Stimulated activated CD8-positive, alpha-beta memory T cell treated with anti-CD3 and anti-CD28 coated beads, Interleukin-4, amount 100 ng/mL, for 48 hours (primary cell): ENCODE data around the gene IGFALS.
A peak's percentile ranks its signal among the peaks of the same experiment; 100 is the strongest.

Experiments used
- DNase-seq: peaks from one replicate; pipeline ENCODE4 v3.0.0-alpha.2; 2020

Gene IGFALS

DNA sequence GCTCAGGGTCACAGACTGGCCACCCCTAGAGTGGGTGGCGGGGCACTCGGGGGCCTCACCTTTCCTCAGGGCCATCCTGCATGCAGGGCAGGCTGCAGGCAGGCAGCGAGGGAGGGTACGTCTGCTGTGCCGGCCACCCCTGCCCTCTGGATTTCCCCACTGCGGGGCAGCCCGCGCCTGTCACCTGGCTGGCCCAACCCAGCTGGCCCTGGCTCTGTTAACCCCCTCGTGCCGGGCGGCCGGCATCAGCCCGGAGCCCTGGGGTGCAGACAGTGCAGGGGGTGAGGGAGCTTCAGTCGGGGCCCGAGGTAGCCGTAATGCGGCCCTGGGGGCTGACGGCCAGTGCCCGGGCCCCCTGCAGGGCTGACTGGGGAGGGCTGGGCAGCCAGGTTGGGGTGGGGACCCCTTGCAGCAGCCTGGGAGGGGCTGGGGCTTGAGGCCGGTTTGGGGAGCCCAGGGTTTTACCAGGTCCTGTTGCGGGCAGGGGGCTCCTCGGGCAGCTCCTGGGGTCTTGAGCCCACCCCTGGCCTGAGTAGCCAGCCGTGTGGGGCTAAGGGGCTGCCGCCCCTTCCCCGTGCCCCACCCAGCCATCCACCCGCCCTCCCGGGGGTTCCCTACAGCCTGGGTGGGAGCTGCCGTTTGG lies at the start of gene IGFALS:
Gene IGFALS (minus strand): TSS at position 128 of the 643 bp plus-strand sequence. CDS start 53 bp downstream, at position 75.
- DNase-seq: no peak

GRCh38 chr16:1839554-1839953 lies 46.0 kb upstream of the IGFALS start:
- no peak for DNase-seq

DNA sequence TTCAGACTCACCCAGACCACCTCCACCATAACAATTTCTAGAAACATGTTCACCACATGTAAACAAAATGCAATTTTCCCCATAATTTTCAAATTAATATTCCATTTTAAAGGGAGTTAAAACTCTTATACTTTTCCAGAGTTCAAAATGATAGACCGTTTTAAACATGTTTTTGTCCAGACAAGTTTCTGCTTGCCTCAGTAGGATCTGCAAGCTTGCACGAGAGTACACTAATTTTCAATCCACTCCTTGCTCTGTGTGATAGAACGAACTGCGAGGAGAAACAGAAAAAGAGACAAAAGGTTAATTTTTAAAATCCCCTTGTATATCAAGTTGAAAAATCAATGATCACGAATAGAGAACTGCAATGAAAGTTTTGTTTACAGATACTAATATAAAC lies 40.6 kb upstream of the IGFALS start:
- DNase-seq: no peak

- no peak for DNase-seq
Measured at GRCh38 chr16:1832838-1833454, 39.4 kb upstream of the IGFALS start.

DNA sequence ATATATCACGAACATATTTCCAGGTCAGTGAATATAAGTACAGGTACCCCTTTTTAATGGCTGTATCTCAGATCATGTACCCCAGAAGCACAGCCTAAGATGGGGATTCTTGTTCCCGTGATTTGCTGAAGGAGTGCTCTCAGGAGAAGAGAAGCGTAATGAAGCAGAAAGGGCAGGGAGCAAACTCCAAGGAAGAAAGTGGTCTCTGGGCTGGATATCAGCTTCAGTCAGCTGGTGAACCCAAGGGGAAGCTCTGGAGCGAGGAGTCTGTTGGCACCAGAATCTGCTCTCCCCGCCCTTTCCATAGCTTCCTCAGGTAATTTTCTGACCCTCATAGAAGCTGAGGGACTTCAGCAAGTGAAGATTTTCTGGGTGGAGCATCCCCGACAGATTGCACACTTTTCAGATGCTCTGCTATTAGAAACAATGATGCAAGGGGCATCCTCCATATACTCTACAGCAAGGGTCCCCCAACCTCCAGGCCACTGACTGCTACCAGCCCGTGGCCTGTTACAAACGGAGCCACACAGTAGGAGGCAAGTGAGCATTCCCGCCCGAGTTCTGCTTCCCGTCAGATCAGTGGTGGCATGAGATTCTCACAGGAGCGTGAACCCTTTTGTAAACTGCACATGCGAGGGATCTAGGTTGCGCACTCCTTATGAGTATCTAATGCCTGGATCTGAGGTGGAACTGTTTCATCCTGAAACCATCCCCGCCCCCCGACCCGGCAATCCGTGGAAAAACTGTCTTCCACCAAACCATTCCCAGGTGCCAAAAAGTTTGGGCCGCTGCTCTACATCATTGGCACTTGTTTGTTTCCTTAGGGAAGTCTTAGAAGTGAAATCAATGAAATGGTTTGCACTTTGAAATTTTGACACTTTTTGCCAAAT lies 37.9 kb upstream of the IGFALS start:
- no peak for DNase-seq

GRCh38 chr16:1830213-1830612 lies 36.7 kb upstream of the IGFALS start:
- DNase-seq: no peak

- DNase-seq: no peak
Measured at GRCh38 chr16:1828645-1829410, 35.3 kb upstream of the IGFALS start.

- peak; percentile 92 for DNase-seq
Measured at GRCh38 chr16:1826691-1827573, 33.4 kb upstream of the IGFALS start, which contains the start of the genes FAHD1 and HAGH. Gene FAHD1 (plus strand): TSS chr16:1827206. CDS start chr16:1827239, 33 bp downstream. Gene HAGH (minus strand): TSS chr16:1826825. CDS start chr16:1826787, 38 bp downstream.

DNA sequence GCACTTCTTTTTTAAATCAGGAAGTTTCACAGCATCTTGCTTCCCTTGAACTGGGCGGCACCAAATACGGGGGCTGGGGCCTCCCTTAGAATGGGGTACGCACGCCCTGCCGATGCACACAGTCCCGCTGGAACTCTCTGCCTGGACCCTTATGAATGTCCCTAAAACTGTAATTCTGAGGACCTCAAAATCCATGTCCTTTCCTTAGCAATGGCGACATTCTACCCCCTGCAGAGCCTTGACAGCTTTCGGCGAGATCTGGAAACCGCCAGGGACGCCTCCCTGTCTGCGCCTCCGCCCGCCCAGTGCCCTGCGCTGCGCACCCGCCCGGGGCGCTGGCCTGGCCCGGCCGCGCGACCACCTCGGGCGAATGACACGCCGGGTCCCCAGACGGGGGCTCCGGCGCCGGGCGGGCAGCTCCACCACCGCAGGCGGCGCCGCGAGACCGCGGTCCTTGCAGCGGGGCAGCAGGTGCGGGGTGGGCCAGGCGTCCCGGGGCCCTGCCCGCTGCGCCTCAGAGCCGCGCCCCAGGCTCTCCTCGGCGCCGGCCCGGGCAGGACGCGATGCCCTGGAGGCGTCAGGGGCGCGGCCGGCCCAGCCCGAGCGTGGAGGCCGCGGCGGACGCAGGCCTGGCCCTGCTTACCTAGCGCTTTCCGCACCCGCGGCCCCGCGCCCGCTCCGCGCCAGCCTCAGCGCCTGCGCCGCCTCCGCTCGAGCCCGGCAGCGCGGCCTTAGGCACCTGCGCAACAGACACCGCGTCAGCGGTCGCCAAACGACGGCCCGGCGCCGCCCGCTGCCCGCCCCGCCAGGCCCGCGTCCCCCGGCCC lies 32.6 kb upstream of the IGFALS start:
- DNase-seq: peak; percentile 73

DNA sequence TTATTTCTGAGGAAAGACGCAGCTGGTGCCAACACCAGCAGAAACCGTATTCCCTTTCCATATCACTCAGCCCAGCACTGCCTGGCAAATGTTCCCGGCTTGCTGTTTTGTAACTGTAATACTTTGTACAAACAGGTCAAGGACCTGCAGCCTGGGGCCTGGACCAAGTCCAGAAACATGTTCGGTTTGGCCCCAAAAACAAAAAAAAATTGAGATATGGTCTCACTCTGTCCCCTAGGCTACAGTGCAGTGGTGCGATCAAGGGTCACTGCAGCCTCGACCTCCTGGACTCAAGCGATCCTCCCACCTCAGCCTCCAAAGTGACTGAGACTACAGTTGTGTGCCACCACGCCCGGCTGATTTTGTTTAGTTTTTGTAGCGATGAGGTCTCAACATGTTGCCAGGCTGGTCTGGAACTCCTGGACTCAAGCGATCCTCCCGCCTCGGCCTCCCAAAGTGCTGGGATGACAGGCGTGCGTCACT lies 31.9 kb upstream of the IGFALS start:
- no peak for DNase-seq

GRCh38 chr16:1823821-1824220 lies 30.3 kb upstream of the IGFALS start:
- DNase-seq: peak; percentile 41

DNA sequence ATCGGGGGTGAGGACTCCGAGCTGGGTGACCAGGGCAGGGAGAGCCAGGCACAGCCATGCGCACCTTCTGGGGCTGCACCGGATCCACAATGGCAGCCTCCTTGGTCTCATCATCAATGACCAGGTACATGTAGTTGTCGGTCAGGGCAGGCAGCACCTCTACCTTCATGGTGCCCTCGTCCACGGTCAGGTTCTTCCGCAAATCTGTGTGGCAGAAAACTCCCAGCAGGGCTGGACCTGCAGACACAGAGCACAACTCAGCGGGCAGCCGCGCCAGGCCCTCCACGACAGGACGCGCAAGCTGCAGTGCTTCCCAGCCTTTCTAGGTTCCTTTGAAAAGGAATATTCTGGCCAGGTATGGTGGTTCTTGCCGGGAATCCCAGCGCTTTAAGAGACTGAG lies 29.3 kb upstream of the IGFALS start:
- no peak for DNase-seq

DNA sequence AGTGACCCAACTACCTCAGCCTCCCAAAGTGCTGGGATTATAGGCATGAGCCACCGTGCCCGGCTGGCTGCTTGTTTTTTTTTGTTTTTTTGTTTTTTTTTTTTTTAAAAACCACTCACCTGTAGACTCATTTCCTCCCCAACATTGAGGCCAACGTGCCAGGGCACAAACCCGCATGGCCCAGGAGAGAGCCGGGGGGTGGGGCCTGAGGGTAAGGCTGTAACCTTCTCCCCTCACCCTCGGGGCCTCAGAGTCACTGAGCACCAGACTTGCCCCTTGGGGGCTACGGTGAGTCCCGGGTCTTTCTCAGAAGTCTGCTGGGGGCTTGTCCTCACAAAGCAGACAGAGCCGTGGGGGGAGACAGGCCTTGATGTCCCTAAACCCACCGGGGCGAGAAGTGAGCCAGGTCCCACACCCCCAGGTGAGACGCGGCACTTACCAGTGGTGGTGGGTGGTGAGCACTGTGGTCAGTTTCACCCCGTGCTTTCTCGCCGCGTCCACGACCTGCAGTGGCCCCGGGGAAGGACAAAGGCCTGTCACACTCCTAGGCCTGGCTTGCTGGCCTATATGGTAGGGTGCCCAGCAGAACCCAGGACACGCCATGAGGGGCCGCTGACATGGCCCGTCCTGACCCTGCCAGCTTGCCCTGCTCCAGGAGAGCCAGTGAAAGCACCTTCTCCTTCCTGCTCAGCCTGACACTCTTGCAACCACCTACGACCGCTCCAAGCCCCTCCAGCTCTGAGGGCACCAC lies 28.5 kb upstream of the IGFALS start:
- no peak for DNase-seq

DNA sequence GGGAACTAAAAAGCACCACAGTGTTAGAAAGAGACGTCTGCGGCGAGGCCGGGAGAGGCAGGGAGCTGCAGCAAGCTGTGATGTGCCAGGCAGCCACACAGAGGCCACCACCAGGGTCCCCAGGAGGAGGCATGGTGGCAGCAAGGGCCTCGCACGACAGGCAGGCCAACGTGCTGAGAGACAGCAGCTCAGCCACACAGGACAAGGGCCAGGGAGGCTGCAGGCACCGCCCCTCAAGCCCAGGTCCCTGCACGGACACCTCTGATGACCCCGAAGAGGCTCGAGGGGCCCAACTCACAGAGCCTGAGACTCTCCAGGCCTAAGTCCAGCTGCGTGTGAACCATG lies 27.4 kb upstream of the IGFALS start:
- no peak for DNase-seq

DNA sequence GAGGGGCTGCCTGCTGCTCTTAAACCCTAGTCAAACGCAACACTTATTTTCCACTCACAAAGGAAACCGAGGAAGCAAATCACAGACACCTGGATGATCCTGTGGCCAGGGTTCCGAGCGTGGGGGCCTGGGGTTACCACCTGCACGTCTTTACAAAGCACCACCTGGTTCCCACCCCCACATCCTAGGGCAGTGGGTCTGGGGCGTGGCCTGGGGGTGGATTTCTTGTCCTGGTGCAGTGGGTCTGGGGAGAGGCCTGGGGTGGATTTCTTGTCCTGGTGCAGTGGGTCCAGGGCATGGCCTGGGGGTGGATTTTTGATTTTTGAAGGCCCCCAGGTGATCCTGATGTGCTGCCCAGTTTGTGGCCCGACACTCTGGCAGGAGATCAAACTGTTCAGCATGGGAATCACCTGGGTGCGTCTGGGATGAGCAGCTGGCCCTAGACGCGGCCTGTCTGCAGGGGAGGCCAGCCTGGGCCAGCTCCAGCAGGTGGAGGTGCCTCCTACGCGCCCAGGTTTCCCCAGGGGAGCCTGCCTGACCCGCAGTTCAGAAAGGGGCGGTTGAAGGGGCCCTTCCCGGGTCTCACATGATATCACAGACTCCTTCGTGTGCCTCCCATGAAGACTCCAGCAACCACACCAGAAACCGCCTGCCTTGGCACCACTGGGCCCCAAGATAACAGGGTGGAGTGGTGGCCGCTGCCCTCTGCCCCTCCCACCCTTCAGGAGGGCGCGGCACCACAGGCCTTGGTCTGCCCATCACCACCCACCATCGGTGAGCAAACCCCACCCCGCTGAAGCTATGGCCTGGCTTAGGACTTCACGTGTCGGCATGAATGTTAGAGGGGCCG lies 26.8 kb upstream of the IGFALS start:
- DNase-seq: no peak

- DNase-seq: no peak
Measured at GRCh38 chr16:1819611-1820010, 26.1 kb upstream of the IGFALS start.

- no peak for DNase-seq
Measured at GRCh38 chr16:1818873-1819525, 25.5 kb upstream of the IGFALS start.

GRCh38 chr16:1818204-1818872 lies 24.8 kb upstream of the IGFALS start:
- DNase-seq: no peak
